A673 (cell line): ENCODE data around the gene SAMD4B.

Experiments
- CTCF ChIP-seq: fragments of 300-800, 200-600 bp; sonication (generic); conservative IDR thresholded peaks from 2 replicates; pipeline ENCODE4 v1.5.1; 2017; ENCODE audit warnings: low read depth, mild to moderate bottlenecking, antibody characterized with exemption, low read length, moderate library complexity, mixed read lengths
- EZH2 ChIP-seq: fragments of 200-600 bp; sonication (generic); IDR thresholded peaks from 2 replicates; pipeline ENCODE4 v1.6.1; 2017; ENCODE audit warnings: borderline replicate concordance, low read depth, mild to moderate bottlenecking, mixed read lengths, antibody characterized with exemption, low read length; ENCODE audit not compliant: poor library complexity, severe bottlenecking

GRCh38 chr19:39382991-39383828, 41.0 kb downstream of the SAMD4B start:
- TF ChIP-seq CTCF (no peak), EZH2 (no peak)
